HepG2 (cell line): ENCODE measurements around the gene OR8K3. TPM values are rescaled to one million over a fixed set of nuclear protein-coding genes. Genes with fewer than 3 reads are reported as not detected.

Source experiments
- ATAC-seq: fragments of 200-7000 bp; cut with Tn5 transposase; 3 replicates; pipeline ENCODE4 v1.9.1; 2020; ENCODE audit warnings: mild to moderate bottlenecking, moderate library complexity
- BruUV-seq: library from RNA; stranded (reverse); fragments of 400-500 nt; replicated peaks from 2 replicates; lab custom pipeline; 2021; lab: Mats Ljungman, UMichigan
- CTCF ChIA-PET: fragments of 300-600 bp; formaldehyde crosslinking; extraction: SDS; loops from one replicate; lab custom pipeline; 2021; ENCODE audit warnings: low total read pairs, inconsistent platforms, low intra/inter-chr PET ratio; lab: Yijun Ruan, JAX
- POLR2A ChIA-PET: fragments of 350-600 bp; sonication (Branson Sonifier 250); formaldehyde crosslinking; loops from one replicate; lab custom pipeline; 2020; ENCODE audit warnings: antibody characterized with exemption, inconsistent platforms; lab: Yijun Ruan, JAX
- DNase-seq: peaks from one replicate; pipeline ENCODE4 v3.0.0-alpha.2; 2015; ENCODE audit warnings: low spot score
- FAIRE-seq: peaks from 3 replicates; lab custom pipeline; 2011; peaks lifted over from hg19 to GRCh38; lab: Jason Lieb, UNC
- H2AFZ ChIP-seq: one replicate; pipeline ENCODE4 v1.6.1; 2011; ENCODE audit warnings: low read length, inconsistent platforms
- H3K27ac ChIP-seq: fragments of 300-600 bp; 3 replicates; pipeline ENCODE4 v1.8.0; 2011; ENCODE audit warnings: mixed run types, mild to moderate bottlenecking, mixed read lengths, low read length, inconsistent platforms; ENCODE audit not compliant: insufficient read depth; ENCODE audit errors: extremely low read length
- H3K27me3 ChIP-seq, 2 experiments: fragments of 200-600 bp in 1 of 2; 2 replicates in 1 of 2; 3 replicates in 1 of 2; pipeline versions ENCODE4 v1.6.0 to v1.8.0; 2011; ENCODE audit warnings: low read length in 2 of 2, mild to moderate bottlenecking in 2 of 2, moderate library complexity in 2 of 2, inconsistent platforms in 1 of 2; ENCODE audit not compliant: insufficient read depth in 2 of 2, control insufficient read depth in 1 of 2
- H3K36me3 ChIP-seq, 2 experiments: fragments of 200-600 bp in 1 of 2; replicated peaks in 1 of 2; 2 replicates in 1 of 2; 3 replicates in 1 of 2; pipeline versions ENCODE4 v1.5.1 to v1.8.0; 2011; ENCODE audit warnings: low read length in 2 of 2, inconsistent platforms in 1 of 2; ENCODE audit not compliant: insufficient read depth in 2 of 2, control insufficient read depth in 1 of 2
- H3K4me1 ChIP-seq: 2 replicates; pipeline ENCODE4 v1.5.1; 2012; ENCODE audit warnings: low read length, inconsistent platforms; ENCODE audit not compliant: insufficient read depth
- H3K4me2 ChIP-seq: 2 replicates; pipeline ENCODE4 v1.6.0; 2011; ENCODE audit warnings: low read depth, low read length, inconsistent platforms
- H3K4me3 ChIP-seq, 3 experiments: fragments of 200-600 bp in 1 of 3; sonication (generic), shearing (Covaris generic) in 1 of 3; replicated peaks in 1 of 3; 2 replicates each; pipeline ENCODE4 v1.5.1; 2011 to 2016; ENCODE audit warnings: low read length in 3 of 3, inconsistent platforms in 2 of 3, low read depth in 2 of 3, mild to moderate bottlenecking in 2 of 3, control low read depth in 1 of 3, mixed read lengths in 1 of 3; ENCODE audit not compliant: insufficient read depth in 1 of 3
- H3K79me2 ChIP-seq: one replicate; pipeline ENCODE4 v1.6.1; 2011; ENCODE audit warnings: low read length, inconsistent platforms; ENCODE audit not compliant: insufficient read depth
- H3K9ac ChIP-seq: 2 replicates; pipeline ENCODE4 v1.6.0; 2011; ENCODE audit warnings: mild to moderate bottlenecking, low read depth, low read length, inconsistent platforms; ENCODE audit not compliant: insufficient read depth
- H3K9me3 ChIP-seq: 2 replicates; pipeline ENCODE4 v1.5.1; 2012; ENCODE audit warnings: mild to moderate bottlenecking, low read length
- H4K20me1 ChIP-seq: 2 replicates; pipeline ENCODE4 v1.6.0; 2011; ENCODE audit warnings: inconsistent platforms, mild to moderate bottlenecking, low read length, moderate library complexity; ENCODE audit not compliant: insufficient read depth
- BRD4 ChIP-seq: sonication (generic); formaldehyde crosslinking; IDR thresholded peaks from 2 replicates; pipeline ENCODE4 v1.4.0; 2020; ENCODE audit warnings: missing genetic modification reagents
- HMG20A ChIP-seq: IDR thresholded peaks from 2 replicates; pipeline ENCODE4 v1.6.1; 2016; ENCODE audit warnings: borderline replicate concordance
- KMT2B ChIP-seq: IDR thresholded peaks from 2 replicates; pipeline ENCODE4 v1.6.1; 2016; ENCODE audit warnings: missing genetic modification reagents, missing compliant biosample characterization
- MAFF ChIP-seq: IDR thresholded peaks from 2 replicates; pipeline ENCODE4 v1.6.1; 2011; ENCODE audit warnings: low read depth, low read length, improper control_type of control experiment
- MAFK ChIP-seq, 2 experiments: IDR thresholded peaks in 1 of 2; conservative IDR thresholded peaks in 1 of 2; 2 replicates each; pipeline ENCODE4 v1.6.1; 2011; ENCODE audit warnings: improper control_type of control experiment in 2 of 2, low read length in 2 of 2
- SETDB1 ChIP-seq: sonication (generic); formaldehyde crosslinking; IDR thresholded peaks from 2 replicates; pipeline ENCODE4 v1.5.1; 2020; ENCODE audit warnings: missing genetic modification reagents, mild to moderate bottlenecking, borderline replicate concordance
- SP140L ChIP-seq: sonication (generic); formaldehyde crosslinking; IDR thresholded peaks from 2 replicates; pipeline ENCODE4 v1.4.0; 2020; ENCODE audit warnings: missing genetic modification reagents, borderline replicate concordance
- TARDBP ChIP-seq: sonication (generic); formaldehyde crosslinking; IDR thresholded peaks from 2 replicates; pipeline ENCODE4 v1.8.0; 2022; ENCODE audit warnings: mild to moderate bottlenecking, missing genetic modification reagents
- TGIF2 ChIP-seq: IDR thresholded peaks from 2 replicates; pipeline ENCODE4 v1.6.1; 2016; ENCODE audit warnings: control low read depth, missing compliant biosample characterization
- ZBTB38 ChIP-seq: sonication (generic); formaldehyde crosslinking; IDR thresholded peaks from 2 replicates; pipeline ENCODE4 v1.5.1; 2020; ENCODE audit warnings: mild to moderate bottlenecking, missing genetic modification reagents
- ZNF10 ChIP-seq: sonication (generic); formaldehyde crosslinking; IDR thresholded peaks from 2 replicates; pipeline ENCODE4 v1.4.0; 2020; ENCODE audit warnings: mild to moderate bottlenecking, low read depth, missing genetic modification reagents, borderline replicate concordance
- WGBS: methylation state at CpG from one replicate; pipeline ENCODE4 v1.1.6; 2017; ENCODE audit warnings: low lambda C conversion rate; 5-methylcytosine and 5-hydroxymethylcytosine counted together
- in situ Hi-C: cut with HindIII; loops from 2 replicates; pipeline ENCODE4 v1.10.0; 2017; ENCODE audit warnings: low pct_unique_long_range_greater_than_20kb; ENCODE audit not compliant: extremely low pct_ligation_motif_present
- intact Hi-C: fragments of 100-400 bp; cut with micrococcal nuclease; formaldehyde crosslinking; loops from one replicate; pipeline ENCODE4 v1.10.0; 2022; ENCODE audit not compliant: unreplicated experiment
- polyA plus RNA-seq, 8 experiments: library from polyadenylated mRNA; depleted of rRNA in 3 of 8; stranded (reverse) in 7 of 8; unstranded in 1 of 8; fragments of >200 nt; fragmentation: Illumina TruSeq in 4 of 8; extraction: Trizol in 4 of 8; gene quantifications; 2 replicates each; pipeline versions ENCODE4 v1.2.1 to v1.2.3, GENCODE V29; 2011 to 2016; ENCODE audit warnings: low read depth in 4 of 8, missing spikeins in 1 of 8, mixed read lengths in 1 of 8; ENCODE audit not compliant: insufficient read depth in 1 of 8
- total RNA-seq, 5 experiments: library from RNA; depleted of rRNA; stranded (reverse); fragments of >200 nt; fragmentation: Illumina TruSeq; extraction: Trizol; gene quantifications; 2 replicates each; pipeline ENCODE4 v1.2.3, GENCODE V29; 2016; ENCODE audit warnings: low read depth in 1 of 5
- TF ChIP-seq, protein P1 (sequence below): sonication (generic); formaldehyde crosslinking; IDR thresholded peaks from 2 replicates; pipeline ENCODE4 v1.4.0; 2020; ENCODE audit warnings: mild to moderate bottlenecking, missing genetic modification reagents

OR8K3 gene
- total and polyA plus RNA-seq, 2 of the 13 experiments (the other 11 are each of a cell fraction or from before 2014, with no cell fraction given), result not detected

DNA sequence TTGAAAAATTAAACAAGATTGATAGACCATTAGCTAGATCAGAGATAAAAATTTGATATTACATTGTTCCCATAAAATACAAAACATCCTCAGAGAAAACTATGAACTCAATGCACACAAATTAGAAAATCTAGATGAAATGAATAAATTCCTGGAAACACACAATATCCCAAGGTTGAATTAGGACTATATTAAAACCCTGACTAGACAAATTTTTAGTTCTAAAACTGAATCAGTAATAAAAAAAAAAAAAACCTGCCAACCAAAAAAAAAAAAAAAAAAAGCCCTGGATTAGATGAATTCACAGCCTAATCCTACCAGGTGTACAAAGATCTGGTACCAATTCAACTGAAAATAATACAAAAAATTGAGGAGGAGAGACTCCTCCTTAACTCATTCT, 25.3 kb downstream of the OR8K3 start:
- Histone ChIP-seq H3K9me3 (peaks cover 60% of the 10 kb centered on the region), H2AFZ (no peak overlapping the region), H3K4me1 (no peaks in the 10 kb centered on the region), H3K79me2 (no peaks in the 10 kb centered on the region), H3K27me3 (no peaks in the 10 kb centered on the region), H3K4me3 (no peak overlapping the region), H3K36me3 (no peaks in the 10 kb centered on the region), H4K20me1 (no peaks in the 10 kb centered on the region)
- POLR2A ChIA-PET, result no interaction called here
- intact Hi-C loops, result no loop called here
- no peak for DNase-seq
- in situ Hi-C loops, result no loop called here
- CTCF ChIA-PET, result no interaction called here
- TF ChIP-seq HMG20A (CRISPR knock-in tag) (no peak), MAFF (peak; percentile 50; the same call in 1 of the 2 replicates), MAFK (conservative IDR thresholded peaks at IDR 0.05 in 1 of 2, IDR thresholded peaks at IDR 0.05 in 1 of 2; ENCODE audit: low read length in 2 of 2) (peak in 1 of 2 experiments; percentile 58; a peak in 2 of 4 replicates)
- TF ChIP-seq, all 625 proteins: peak for 2
- no peak overlapping the region for H3K4me2 ChIP-seq
- H3K27ac ChIP-seq, result no peak overlapping the region
- ATAC-seq (no peak), FAIRE-seq (no peak)
- no TSS peak for BruUV-seq
- H3K9ac ChIP-seq, result no peak overlapping the region

DNA sequence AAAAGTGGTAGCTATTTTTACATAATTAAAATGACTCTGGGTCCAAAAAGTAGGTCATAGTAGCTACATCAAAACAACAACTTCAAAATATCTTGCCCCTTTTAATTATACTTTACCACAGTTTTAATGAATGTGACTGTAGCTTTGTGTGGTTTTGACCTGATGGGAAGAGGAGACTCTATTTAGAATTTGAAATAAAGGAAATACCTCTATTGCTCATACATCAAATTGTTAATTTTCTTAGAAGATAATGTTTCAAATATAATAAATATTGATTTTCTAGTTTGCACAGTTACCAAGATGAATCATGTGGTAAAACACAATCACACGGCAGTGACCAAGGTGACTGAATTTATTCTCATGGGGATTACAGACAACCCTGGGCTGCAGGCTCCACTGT, 30.8 kb downstream of the OR8K3 start, which contains the start of gene OR8K1:
Gene OR8K1, plus strand, starts transcription at position 301 of the 400 bp plus-strand sequence. Its CDS starts 0 bp downstream, at position 301.
- intact Hi-C loops, result no loop called here
- ATAC-seq, result no peak
- no peak for TF ChIP-seq KMT2B (CRISPR knock-in tag)
- TF ChIP-seq, protein P1, sequence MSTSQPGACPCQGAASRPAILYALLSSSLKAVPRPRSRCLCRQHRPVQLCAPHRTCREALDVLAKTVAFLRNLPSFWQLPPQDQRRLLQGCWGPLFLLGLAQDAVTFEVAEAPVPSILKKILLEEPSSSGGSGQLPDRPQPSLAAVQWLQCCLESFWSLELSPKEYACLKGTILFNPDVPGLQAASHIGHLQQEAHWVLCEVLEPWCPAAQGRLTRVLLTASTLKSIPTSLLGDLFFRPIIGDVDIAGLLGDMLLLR (CRISPR knock-in tag), result no peak
- TF ChIP-seq SETDB1, result no peak
- no peak for TF ChIP-seq BRD4
- no peak for TF ChIP-seq ZBTB38 (CRISPR knock-in tag)
- TF ChIP-seq ZNF10, result no peak
- TF ChIP-seq TGIF2, result no peak
- no peak for TF ChIP-seq SP140L (CRISPR knock-in tag)
- TF ChIP-seq TARDBP (CRISPR knock-in tag), result no peak
- TF ChIP-seq, all 625 proteins: peak for 0
- FAIRE-seq (no peak), DNase-seq (no peak)
- Histone ChIP-seq H3K27ac (no peak within 1 kb of the TSS), H4K20me1 (no peaks in the 10 kb centered on the region), H3K9me3 (peaks cover 31% of the 10 kb centered on the region), H2AFZ (no peak within 1 kb of the TSS), H3K36me3 (no peaks in the 10 kb centered on the region), H3K79me2 (no peaks in the 10 kb centered on the region), H3K4me3 (no peak within 1 kb of the TSS), H3K27me3 (no peaks in the 10 kb centered on the region), H3K9ac (no peak within 1 kb of the TSS), H3K4me1 (no peaks in the 10 kb centered on the region), H3K4me2 (no peak within 1 kb of the TSS)
- 0% methylated on average over 1 of the region's 1 CpG for WGBS
- no TSS peak for BruUV-seq
- in situ Hi-C loops, result no loop called here
- CTCF ChIA-PET, result no interaction called here
- POLR2A ChIA-PET, result no interaction called here
